SU-DHL-6 (cell line): ENCODE data around the gene ATP13A3.

Experiments
- H2AFZ ChIP-seq: fragments of 200-600 bp; sonication (generic); 2 replicates; pipeline ENCODE4 v1.6.1; 2014; ENCODE audit warnings: low read depth, mild to moderate bottlenecking, moderate library complexity, mixed read lengths, antibody characterized with exemption, low read length; ENCODE audit not compliant: severe bottlenecking
- H3F3A ChIP-seq: fragments of 200-600 bp; shearing (Covaris generic); 2 replicates; pipeline ENCODE4 v1.6.0; 2016; ENCODE audit warnings: antibody characterized with exemption, mild to moderate bottlenecking; ENCODE audit not compliant: insufficient read depth
- H3K27ac ChIP-seq: fragments of 200-600 bp; sonication (generic); 2 replicates; pipeline ENCODE4 v1.5.1; 2016; ENCODE audit warnings: low read depth, mild to moderate bottlenecking, low read length, moderate library complexity, mixed read lengths
- H3K27me3 ChIP-seq: fragments of 200-600 bp; sonication (generic), shearing (Covaris generic); 2 replicates; pipeline ENCODE4 v1.6.0; 2014; ENCODE audit warnings: mild to moderate bottlenecking, low read length
- H3K36me3 ChIP-seq: fragments of 200-600 bp; sonication (generic); 2 replicates; pipeline ENCODE4 v1.6.1; 2014; ENCODE audit warnings: mild to moderate bottlenecking, low read length, mixed read lengths
- H3K4me2 ChIP-seq: fragments of 300-600, 200-600 bp; shearing (Covaris generic), sonication (generic); 2 replicates; pipeline ENCODE4 v1.6.0; 2014; ENCODE audit warnings: low read length, low read depth, mild to moderate bottlenecking; ENCODE audit not compliant: poor library complexity, severe bottlenecking
- H3K4me3 ChIP-seq: fragments of 200-600 bp; sonication (generic); 2 replicates; pipeline ENCODE4 v1.5.1; 2014; ENCODE audit warnings: antibody characterized with exemption, low read length, mild to moderate bottlenecking, mixed read lengths; ENCODE audit not compliant: insufficient read depth, poor library complexity, severe bottlenecking
- H3K79me2 ChIP-seq: fragments of 200-600 bp; sonication (generic); 2 replicates; pipeline ENCODE4 v1.6.1; 2014; ENCODE audit warnings: mild to moderate bottlenecking, low read length, moderate library complexity; ENCODE audit not compliant: insufficient read depth
- H3K9ac ChIP-seq: fragments of 200-600 bp; sonication (generic); 2 replicates; pipeline ENCODE4 v1.7.0; 2014; ENCODE audit warnings: mild to moderate bottlenecking, low read length
- H3K9me2 ChIP-seq: fragments of 200-600 bp; sonication (generic); replicated peaks from 2 replicates; pipeline ENCODE4 v1.6.1; 2014; ENCODE audit warnings: low read length; ENCODE audit not compliant: insufficient read depth
- H3K9me3 ChIP-seq: fragments of 200-600 bp; sonication (generic); 2 replicates; pipeline ENCODE4 v1.6.1; 2014; ENCODE audit warnings: low read length, mixed read lengths; ENCODE audit not compliant: insufficient read depth
- H4K20me1 ChIP-seq: fragments of 200-600 bp; sonication (generic); 2 replicates; pipeline ENCODE4 v1.6.1; 2014; ENCODE audit warnings: low read depth, mild to moderate bottlenecking, antibody characterized with exemption, low read length, moderate library complexity, mixed read lengths
- CTCF ChIP-seq: fragments of 200-600 bp; sonication (generic); IDR thresholded peaks from one replicate; pipeline ENCODE4 v1.5.1; 2017; ENCODE audit warnings: antibody characterized with exemption, mild to moderate bottlenecking, low read length, moderate library complexity; ENCODE audit not compliant: insufficient read depth, poor library complexity, severe bottlenecking
- EZH2phosphoT487 ChIP-seq: fragments of 200-600 bp; sonication (generic), shearing (Covaris generic); conservative IDR thresholded peaks from 2 replicates; pipeline ENCODE4 v1.6.1; 2018; ENCODE audit warnings: mild to moderate bottlenecking, antibody characterized with exemption, low read length, moderate library complexity, mixed read lengths

ATP13A3 gene

GRCh38 chr3:194395212-194395611 lies 91.6 kb downstream of the ATP13A3 start:
- no peak overlapping the region for H3K9ac ChIP-seq
- no peaks in the 10 kb centered on the region for H3K79me2 ChIP-seq
- no peaks in the 10 kb centered on the region for H3K36me3 ChIP-seq
- H3K4me2 ChIP-seq: no peak overlapping the region
- H3F3A ChIP-seq: no peaks in the 10 kb centered on the region
- H2AFZ ChIP-seq: no peak overlapping the region
- no peak overlapping the region for H3K27ac ChIP-seq
- no peak overlapping the region for H3K4me3 ChIP-seq
- H3K27me3 ChIP-seq: no peaks in the 10 kb centered on the region
- H3K9me3 ChIP-seq: 0 out of 2 replicates have a peak, but pooled peaks cover 3% of the 10 kb centered on the region
- no peak for TF ChIP-seq EZH2phosphoT487
- no peaks in the 10 kb centered on the region for H4K20me1 ChIP-seq
- no peaks in the 10 kb centered on the region for H3K9me2 ChIP-seq

GRCh38 chr3:194392576-194392975 lies 94.2 kb downstream of the ATP13A3 start:
- no peak overlapping the region for H3K27ac ChIP-seq
- TF ChIP-seq CTCF (no peak), EZH2phosphoT487 (no peak)
- no peak overlapping the region for H3K4me2 ChIP-seq
- H3K36me3 ChIP-seq: no peaks in the 10 kb centered on the region
- no peaks in the 10 kb centered on the region for H3K79me2 ChIP-seq
- H3K27me3 ChIP-seq: no peaks in the 10 kb centered on the region
- no peak overlapping the region for H3K4me3 ChIP-seq
- H3K9me2 ChIP-seq: no peaks in the 10 kb centered on the region
- no peaks in the 10 kb centered on the region for H4K20me1 ChIP-seq
- H2AFZ ChIP-seq: no peak overlapping the region
- no peak overlapping the region for H3K9ac ChIP-seq
- H3K9me3 ChIP-seq: 0 out of 2 replicates have a peak, but pooled peaks cover 3% of the 10 kb centered on the region
- no peaks in the 10 kb centered on the region for H3F3A ChIP-seq

GRCh38 chr3:194390835-194391234 lies 96.0 kb downstream of the ATP13A3 start:
- Histone ChIP-seq H2AFZ (no peak overlapping the region), H3K4me3 (no peak overlapping the region), H3K27me3 (no peaks in the 10 kb centered on the region), H3K9me3 (0 out of 2 replicates have a peak, but pooled peaks cover 3% of the 10 kb centered on the region), H3K4me2 (no peak overlapping the region), H3F3A (no peaks in the 10 kb centered on the region), H4K20me1 (no peaks in the 10 kb centered on the region), H3K9ac (no peak overlapping the region), H3K79me2 (no peaks in the 10 kb centered on the region), H3K9me2 (no peaks in the 10 kb centered on the region), H3K36me3 (no peaks in the 10 kb centered on the region), H3K27ac (no peak overlapping the region)
- TF ChIP-seq EZH2phosphoT487 (no peak), CTCF (no peak)

GRCh38 chr3:194389269-194389668 lies 97.5 kb downstream of the ATP13A3 start:
- no peak overlapping the region for H2AFZ ChIP-seq
- H3K9me3 ChIP-seq: 0 out of 2 replicates have a peak, but pooled peaks cover 3% of the 10 kb centered on the region
- H3K27me3 ChIP-seq: no peaks in the 10 kb centered on the region
- no peak overlapping the region for H3K4me3 ChIP-seq
- H3K79me2 ChIP-seq: no peaks in the 10 kb centered on the region
- H3K36me3 ChIP-seq: no peaks in the 10 kb centered on the region
- H3K4me2 ChIP-seq: no peak overlapping the region
- no peaks in the 10 kb centered on the region for H4K20me1 ChIP-seq
- H3F3A ChIP-seq: no peaks in the 10 kb centered on the region
- H3K9me2 ChIP-seq: no peaks in the 10 kb centered on the region
- H3K27ac ChIP-seq: no peak overlapping the region
- TF ChIP-seq EZH2phosphoT487: no peak
- no peak for TF ChIP-seq CTCF
- no peak overlapping the region for H3K9ac ChIP-seq
